Effector memory CD4-positive, alpha-beta T cell (primary cell): ENCODE results near the gene ADGRD1.

Source experiments
- DNase-seq, 3 donors: peaks; one replicate each; pipeline ENCODE4 v3.0.0-alpha.2; 2020
- H3K27ac ChIP-seq: 2 replicates; pipeline ENCODE4 v1.7.0; 2013; ENCODE audit warnings: mild to moderate bottlenecking, low read length, moderate library complexity; ENCODE audit not compliant: insufficient read depth, poor library complexity, severe bottlenecking
- H3K27me3 ChIP-seq: replicated peaks from 2 replicates; pipeline ENCODE4 v1.7.0; 2013; ENCODE audit warnings: mild to moderate bottlenecking, low read length; ENCODE audit not compliant: insufficient read depth, control insufficient read depth, poor library complexity, severe bottlenecking
- H3K36me3 ChIP-seq: 2 replicates; pipeline ENCODE4 v1.7.0; 2013; ENCODE audit warnings: mild to moderate bottlenecking, low read length, moderate library complexity; ENCODE audit not compliant: control insufficient read depth, insufficient read depth
- H3K4me1 ChIP-seq: 2 replicates; pipeline ENCODE4 v1.7.0; 2013; ENCODE audit warnings: low read length, mild to moderate bottlenecking; ENCODE audit not compliant: control insufficient read depth, insufficient read depth, poor library complexity, severe bottlenecking
- H3K4me3 ChIP-seq: 2 replicates; pipeline ENCODE4 v1.7.0; 2013; ENCODE audit warnings: low read length, low read depth, mild to moderate bottlenecking; ENCODE audit not compliant: insufficient read depth, poor library complexity, severe bottlenecking
- H3K9me3 ChIP-seq: 2 replicates; pipeline ENCODE4 v1.7.0; 2013; ENCODE audit warnings: mild to moderate bottlenecking, low read length, moderate library complexity; ENCODE audit not compliant: control insufficient read depth

The ADGRD1 gene

DNA sequence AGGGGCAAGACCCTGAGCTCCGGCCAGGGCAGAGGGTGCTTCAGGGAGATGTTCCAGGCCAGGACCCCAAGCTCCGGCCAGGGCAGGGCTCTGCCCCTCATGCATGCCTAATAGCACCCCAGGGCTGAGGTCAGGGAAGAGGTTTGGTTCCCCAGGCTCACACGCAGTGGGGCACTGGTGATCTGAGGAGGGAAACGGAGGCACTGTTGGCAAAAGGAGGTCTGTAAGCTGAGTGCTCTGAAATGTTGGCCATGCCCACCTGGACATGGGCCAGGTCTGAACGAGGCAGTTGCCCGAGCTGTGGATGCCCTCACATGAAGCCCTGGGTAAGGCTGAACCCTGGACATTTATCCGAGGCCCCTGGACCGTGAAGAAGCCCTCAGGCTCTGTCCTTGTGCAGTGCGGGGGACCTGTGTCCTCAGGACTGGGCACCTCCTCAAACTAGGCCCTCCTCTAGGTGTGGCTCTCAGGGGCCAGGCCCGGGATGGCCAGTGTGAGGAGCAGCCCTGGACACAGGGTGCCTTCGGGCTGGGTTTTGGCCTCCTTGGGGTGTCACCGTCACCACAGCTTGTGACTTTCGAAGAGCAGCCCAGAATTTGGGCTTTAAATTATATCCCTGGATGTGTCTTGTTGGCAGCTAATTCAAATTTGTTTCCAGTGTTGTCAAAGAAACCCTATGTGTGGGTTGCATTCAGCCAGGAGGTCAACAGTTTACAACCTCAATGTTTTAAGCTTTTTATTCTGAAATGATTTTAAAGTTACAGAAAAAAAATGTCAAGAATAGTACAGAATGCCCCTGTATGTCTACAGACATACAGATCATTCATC lies 66.8 kb downstream of the ADGRD1 start:
- no peaks in the 10 kb centered on the region for H3K27me3 ChIP-seq
- H3K9me3 ChIP-seq: no peaks in the 10 kb centered on the region
- no peak overlapping the region for H3K4me3 ChIP-seq
- DNase-seq: no peak
- no peaks in the 10 kb centered on the region for H3K4me1 ChIP-seq
- H3K27ac ChIP-seq: no peak overlapping the region
- no peaks in the 10 kb centered on the region for H3K36me3 ChIP-seq

DNA sequence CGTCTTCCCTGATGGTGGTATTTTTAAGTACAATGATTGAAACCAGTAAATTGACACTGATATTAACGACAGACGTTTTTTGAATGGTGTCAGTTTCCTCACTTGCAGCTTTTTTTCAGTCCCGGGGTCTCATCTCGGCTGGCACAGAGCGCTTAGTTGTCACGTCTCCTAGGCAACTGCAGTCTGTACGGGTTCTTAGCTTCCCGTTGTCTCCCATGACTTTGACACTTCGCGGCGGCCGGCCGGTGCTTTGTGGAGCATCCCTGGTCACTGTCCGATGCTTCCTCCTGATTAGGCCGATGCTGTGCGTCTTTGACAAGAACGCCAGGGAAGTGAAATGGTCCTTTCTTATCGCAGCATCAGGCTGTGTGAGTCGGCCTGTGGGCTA lies 67.4 kb downstream of the ADGRD1 start:
- H3K27me3 ChIP-seq: no peaks in the 10 kb centered on the region
- no peaks in the 10 kb centered on the region for H3K9me3 ChIP-seq
- no peak overlapping the region for H3K27ac ChIP-seq
- H3K4me3 ChIP-seq: no peak overlapping the region
- DNase-seq: no peak
- H3K4me1 ChIP-seq: no peaks in the 10 kb centered on the region
- H3K36me3 ChIP-seq: no peaks in the 10 kb centered on the region

DNA sequence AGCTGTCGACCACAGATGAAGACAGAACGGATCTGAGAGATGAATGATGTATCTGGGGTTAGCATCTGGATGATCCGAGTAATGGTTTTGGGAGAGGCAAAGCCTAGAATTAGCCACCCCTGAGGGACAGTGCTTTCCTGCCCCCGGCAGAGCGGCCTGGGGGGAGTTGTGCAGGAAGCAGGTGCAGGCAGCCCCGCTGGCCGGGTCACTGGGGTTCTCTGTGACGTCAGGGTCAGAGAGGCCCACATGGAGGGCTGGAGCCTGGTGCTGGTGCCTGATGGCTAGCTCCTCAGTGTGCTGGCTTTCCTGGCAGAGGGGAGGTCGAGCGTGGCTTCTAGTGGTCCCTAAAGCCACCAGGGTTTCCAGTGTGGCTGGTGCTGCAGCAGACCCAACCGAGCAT lies 70.3 kb downstream of the ADGRD1 start:
- no peaks in the 10 kb centered on the region for H3K27me3 ChIP-seq

DNA sequence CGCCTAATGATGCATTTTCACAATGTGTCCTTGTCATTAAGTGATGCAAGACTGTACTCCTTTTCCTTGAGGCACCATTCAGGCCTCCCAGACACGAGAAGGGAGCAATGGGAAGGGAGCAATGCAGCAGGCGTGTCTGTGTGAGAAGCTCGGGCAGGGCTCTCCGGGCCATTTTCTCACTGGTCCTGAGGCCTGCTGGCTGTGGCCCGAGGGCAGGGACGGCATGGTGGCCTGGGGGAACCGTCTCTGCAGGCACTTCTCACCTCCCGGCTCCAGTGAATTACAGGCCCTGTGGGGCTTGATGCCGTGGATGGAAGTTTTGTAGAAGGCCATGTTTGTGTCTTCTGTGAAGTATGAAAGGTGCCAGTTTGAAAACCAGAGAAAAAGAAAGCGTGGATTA lies 71.0 kb downstream of the ADGRD1 start:
- H3K36me3 ChIP-seq: no peaks in the 10 kb centered on the region
- H3K4me3 ChIP-seq: no peak overlapping the region
- H3K4me1 ChIP-seq: no peaks in the 10 kb centered on the region
- no peak overlapping the region for H3K27ac ChIP-seq
- H3K9me3 ChIP-seq: no peaks in the 10 kb centered on the region
- no peak for DNase-seq
- H3K27me3 ChIP-seq: no peaks in the 10 kb centered on the region

More for the DNA sequence above, 70.3 kb downstream of the ADGRD1 start:
- H3K4me3 ChIP-seq: no peak overlapping the region
- DNase-seq: no peak
- no peak overlapping the region for H3K27ac ChIP-seq
- no peaks in the 10 kb centered on the region for H3K36me3 ChIP-seq
- no peaks in the 10 kb centered on the region for H3K4me1 ChIP-seq
- H3K9me3 ChIP-seq: no peaks in the 10 kb centered on the region

- H3K9me3 ChIP-seq: no peaks in the 10 kb centered on the region
- no peak overlapping the region for H3K27ac ChIP-seq
- H3K4me1 ChIP-seq: no peaks in the 10 kb centered on the region
- H3K4me3 ChIP-seq: no peak overlapping the region
- H3K27me3 ChIP-seq: no peaks in the 10 kb centered on the region
- no peaks in the 10 kb centered on the region for H3K36me3 ChIP-seq
- no peak for DNase-seq
Measured at GRCh38 chr12:131025234-131025633, 71.5 kb downstream of the ADGRD1 start.

DNA sequence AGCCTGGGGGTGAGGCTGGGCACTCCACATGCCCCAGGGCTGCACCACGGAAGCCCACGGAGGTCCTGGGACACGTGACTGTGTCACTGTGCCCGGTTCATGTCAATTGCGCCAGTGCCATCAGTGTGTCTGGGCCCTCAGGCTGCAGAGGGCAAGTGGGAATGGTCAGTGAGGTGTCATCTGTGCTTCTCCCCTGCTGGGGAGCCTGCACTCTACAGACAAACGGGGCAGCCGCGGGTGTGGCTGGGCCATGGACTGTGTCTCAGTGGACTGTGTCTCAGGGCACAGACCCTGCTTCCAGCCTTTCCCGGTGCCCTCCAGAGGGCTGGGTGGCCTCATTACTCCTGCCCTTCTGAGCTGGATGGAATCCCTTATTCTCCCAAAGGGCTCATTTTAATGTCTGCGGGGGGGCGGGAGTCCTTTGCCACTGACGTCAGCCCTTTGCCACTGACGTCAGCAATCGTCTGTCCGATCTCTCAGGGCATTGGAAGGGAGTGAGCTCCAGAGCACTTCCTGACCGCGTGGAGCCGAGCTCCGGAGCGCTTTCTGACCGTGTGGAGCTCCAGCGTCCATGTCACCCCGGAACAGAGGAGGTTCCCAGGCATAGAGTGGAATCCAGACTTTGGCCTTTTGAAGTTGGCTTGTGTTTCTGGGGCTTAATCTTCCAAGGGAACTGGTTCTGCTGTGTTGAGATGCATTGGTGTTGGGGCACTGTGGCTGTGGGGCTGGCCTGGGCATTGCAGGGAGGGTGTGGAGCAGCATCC lies 72.4 kb downstream of the ADGRD1 start:
- Histone ChIP-seq H3K27ac (no peak overlapping the region), H3K36me3 (no peaks in the 10 kb centered on the region), H3K27me3 (no peaks in the 10 kb centered on the region), H3K9me3 (no peaks in the 10 kb centered on the region), H3K4me3 (no peak overlapping the region), H3K4me1 (no peaks in the 10 kb centered on the region)
- no peak for DNase-seq

DNA sequence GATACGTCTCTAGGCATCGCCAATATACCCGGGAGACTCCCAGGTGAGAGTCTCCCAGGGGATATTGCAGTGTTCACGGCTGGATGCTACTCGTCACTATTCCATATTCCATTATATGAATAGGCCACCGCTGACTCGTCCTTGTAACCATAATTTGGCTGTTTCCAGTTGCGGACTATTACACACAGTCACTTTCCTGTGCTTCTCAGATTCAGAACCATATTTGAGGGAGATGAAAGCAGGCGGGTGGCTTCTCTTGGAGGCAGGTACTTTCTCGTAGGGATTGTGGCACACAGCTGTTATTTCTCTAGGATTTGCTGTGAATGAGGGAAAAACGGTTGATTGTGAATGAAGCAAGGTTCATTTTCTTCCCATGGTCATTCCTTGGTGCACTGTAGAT lies 73.0 kb downstream of the ADGRD1 start:
- H3K4me1 ChIP-seq: no peaks in the 10 kb centered on the region
- H3K9me3 ChIP-seq: no peaks in the 10 kb centered on the region
- DNase-seq: no peak
- no peaks in the 10 kb centered on the region for H3K27me3 ChIP-seq
- no peaks in the 10 kb centered on the region for H3K36me3 ChIP-seq
- no peak overlapping the region for H3K4me3 ChIP-seq
- no peak overlapping the region for H3K27ac ChIP-seq

DNA sequence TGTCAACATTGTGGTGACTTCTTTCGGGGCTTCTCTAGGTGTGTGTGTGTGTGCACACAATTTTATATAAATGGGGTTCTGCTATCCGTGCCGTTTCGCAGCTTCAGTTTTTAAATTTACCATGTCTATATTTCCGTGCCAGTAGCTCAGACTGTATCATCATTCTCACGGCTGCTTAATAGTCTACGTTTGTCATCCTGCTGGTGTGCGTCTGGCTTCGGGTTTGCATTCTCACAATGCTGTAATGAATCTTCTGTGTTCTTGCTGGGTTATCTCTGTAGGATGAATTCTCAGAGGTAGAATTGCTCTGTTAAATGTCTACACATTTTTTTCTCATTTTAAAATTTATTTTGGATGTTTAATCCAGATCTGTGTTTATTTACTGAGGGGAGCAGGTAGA lies 73.6 kb downstream of the ADGRD1 start:
- Histone ChIP-seq H3K36me3 (no peaks in the 10 kb centered on the region), H3K4me1 (no peaks in the 10 kb centered on the region), H3K4me3 (no peak overlapping the region), H3K9me3 (no peaks in the 10 kb centered on the region), H3K27ac (no peak overlapping the region), H3K27me3 (no peaks in the 10 kb centered on the region)
- DNase-seq: no peak

- Histone ChIP-seq H3K4me3 (no peak overlapping the region), H3K27ac (no peak overlapping the region), H3K36me3 (no peaks in the 10 kb centered on the region)
Measured at GRCh38 chr12:131027876-131028586, 74.3 kb downstream of the ADGRD1 start.

More at GRCh38 chr12:131027876-131028586, 74.3 kb downstream of the ADGRD1 start:
- H3K9me3 ChIP-seq: no peaks in the 10 kb centered on the region
- H3K4me1 ChIP-seq: no peaks in the 10 kb centered on the region
- H3K27me3 ChIP-seq: no peaks in the 10 kb centered on the region
- DNase-seq: no peak
